ENCODE data around the gene ITPRIP.

The ITPRIP gene

DNA sequence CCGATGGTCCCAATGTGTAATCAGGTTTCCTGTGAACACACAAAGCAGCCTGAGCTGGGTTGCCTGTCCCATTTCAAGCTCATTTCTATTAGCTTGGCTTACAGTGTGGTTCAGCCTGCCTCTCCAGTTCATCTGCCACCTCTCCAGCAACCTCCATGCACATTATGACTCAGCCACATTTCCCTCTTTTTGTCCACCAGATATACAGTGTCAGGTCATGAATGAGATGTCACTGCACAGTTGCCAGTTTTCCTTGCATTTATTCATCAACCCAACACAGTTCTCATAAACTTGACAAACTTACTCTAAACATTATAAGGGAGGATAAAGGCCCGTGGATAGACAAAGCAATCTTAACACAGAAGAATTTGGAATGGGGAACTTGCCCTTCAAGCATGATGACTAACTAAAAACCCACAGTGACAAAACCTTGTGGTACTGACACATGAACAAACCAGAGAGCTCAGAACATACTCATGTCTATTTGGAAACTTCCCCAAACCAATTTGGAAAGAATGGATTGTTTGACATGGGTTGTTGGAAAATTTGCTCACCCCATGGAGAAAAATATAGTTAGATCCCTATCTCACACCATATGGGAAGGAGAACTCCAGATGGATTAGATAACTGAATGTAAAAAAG lies 12.9 kb upstream of the ITPRIP start:
- H3K4me3 ChIP-seq (ENCODE audit: low read depth, low read length) = no peak overlapping the region
- POLR2A ChIA-PET = interaction anchor here (1.1 to 1.4 kb wide), 3 partner anchors 51 to 230 kb away, joined by 3 to 7 read pairs (median 4); no protein-coding TSS in a partner anchor
- no peak for DNase-seq (ENCODE audit: low read depth, low spot score)
- TF ChIP-seq, protein P1, sequence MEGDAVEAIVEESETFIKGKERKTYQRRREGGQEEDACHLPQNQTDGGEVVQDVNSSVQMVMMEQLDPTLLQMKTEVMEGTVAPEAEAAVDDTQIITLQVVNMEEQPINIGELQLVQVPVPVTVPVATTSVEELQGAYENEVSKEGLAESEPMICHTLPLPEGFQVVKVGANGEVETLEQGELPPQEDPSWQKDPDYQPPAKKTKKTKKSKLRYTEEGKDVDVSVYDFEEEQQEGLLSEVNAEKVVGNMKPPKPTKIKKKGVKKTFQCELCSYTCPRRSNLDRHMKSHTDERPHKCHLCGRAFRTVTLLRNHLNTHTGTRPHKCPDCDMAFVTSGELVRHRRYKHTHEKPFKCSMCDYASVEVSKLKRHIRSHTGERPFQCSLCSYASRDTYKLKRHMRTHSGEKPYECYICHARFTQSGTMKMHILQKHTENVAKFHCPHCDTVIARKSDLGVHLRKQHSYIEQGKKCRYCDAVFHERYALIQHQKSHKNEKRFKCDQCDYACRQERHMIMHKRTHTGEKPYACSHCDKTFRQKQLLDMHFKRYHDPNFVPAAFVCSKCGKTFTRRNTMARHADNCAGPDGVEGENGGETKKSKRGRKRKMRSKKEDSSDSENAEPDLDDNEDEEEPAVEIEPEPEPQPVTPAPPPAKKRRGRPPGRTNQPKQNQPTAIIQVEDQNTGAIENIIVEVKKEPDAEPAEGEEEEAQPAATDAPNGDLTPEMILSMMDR (IDR thresholded peaks at IDR 0.05; ENCODE audit: insufficient read depth, low read length, missing control alignments) = no peak
- CTCF ChIA-PET = interaction anchor here (0.9 to 11.5 kb wide), 19 partner anchors 10 to 463 kb away, joined by 3 to 659 read pairs (median 12); partner anchors contain the start of genes GSTO2, ITPRIP and SFR1

DNA sequence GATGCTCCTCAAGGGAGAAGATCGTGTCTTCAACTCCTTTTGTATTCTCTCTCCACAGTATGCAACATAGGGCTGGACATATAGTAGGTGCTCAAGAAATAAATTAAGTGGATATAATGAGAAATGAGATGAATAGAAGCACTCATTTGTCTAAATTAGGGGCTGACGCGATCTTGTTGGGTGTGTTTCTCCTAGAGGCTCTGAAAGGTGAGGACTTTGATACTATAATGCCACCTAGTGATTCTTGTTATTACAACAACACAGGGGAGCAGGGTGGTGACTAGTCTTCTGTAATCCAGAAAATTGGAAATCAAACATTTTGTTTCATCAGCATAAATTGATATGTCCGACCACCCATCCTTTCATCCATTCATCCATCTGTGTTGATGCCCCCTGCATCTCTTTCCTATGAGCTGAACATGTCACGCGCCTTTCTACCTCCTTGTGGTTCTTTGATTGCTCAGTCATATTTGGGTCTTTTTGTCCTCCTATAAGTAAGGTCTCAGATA lies 11.9 kb upstream of the ITPRIP start:
- H3K4me3 ChIP-seq (ENCODE audit: low read depth, low read length) = no peak overlapping the region
- ChIA-PET CTCF (interaction anchor here (0.8 to 11.5 kb wide), 18 partner anchors 9 to 464 kb away, joined by 3 to 659 read pairs (median 13); partner anchors contain the start of genes GSTO2, ITPRIP and SFR1), POLR2A (interaction anchor here (0.6 to 0.7 kb wide), 3 partner anchors 58 to 77 kb away, joined by 3 to 4 read pairs (median 3); no protein-coding TSS in a partner anchor)
- DNase-seq (ENCODE audit: low read depth, low spot score) = no peak
- TF ChIP-seq, protein P1 (IDR thresholded peaks at IDR 0.05; ENCODE audit: insufficient read depth, low read length, missing control alignments) = peak; percentile 37

DNA sequence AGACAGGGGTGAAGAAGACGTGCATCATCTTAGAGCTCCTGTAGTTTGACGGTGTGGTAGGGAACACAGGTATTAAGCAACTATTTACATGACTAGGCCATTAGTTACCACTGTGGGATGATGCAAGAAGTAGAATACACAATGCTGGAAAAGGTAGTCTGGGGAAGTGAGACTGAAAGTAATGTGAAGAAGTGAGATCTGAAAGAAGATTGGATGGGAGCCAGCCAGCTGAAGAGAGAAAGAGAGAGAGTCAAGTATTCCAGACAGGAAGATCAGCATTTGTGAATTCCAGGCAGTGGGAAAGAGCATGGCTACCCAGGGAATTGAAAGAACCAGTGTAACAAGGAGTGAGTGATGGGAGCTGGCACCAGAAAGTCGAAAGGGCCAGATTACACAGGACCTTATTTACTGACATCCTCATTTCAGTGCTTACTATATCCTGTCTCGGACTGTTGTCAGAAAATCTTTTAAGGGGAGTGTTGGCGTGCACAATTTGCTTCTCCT lies 11.4 kb upstream of the ITPRIP start:
- TF ChIP-seq, protein P1 (IDR thresholded peaks at IDR 0.05; ENCODE audit: insufficient read depth, low read length, missing control alignments) = no peak
- H3K4me3 ChIP-seq (ENCODE audit: low read depth, low read length) = no peak overlapping the region
- POLR2A ChIA-PET = interaction anchor here (0.6 to 0.7 kb wide), 2 partner anchors 58 to 76 kb away, joined by 3 to 4 read pairs; no protein-coding TSS in a partner anchor
- DNase-seq (ENCODE audit: low read depth, low spot score) = no peak
- CTCF ChIA-PET = interaction anchor here (1.0 to 11.5 kb wide), 15 partner anchors 8 to 462 kb away, joined by 3 to 659 read pairs (median 18); partner anchors contain the start of genes GSTO2, ITPRIP and SFR1

DNA sequence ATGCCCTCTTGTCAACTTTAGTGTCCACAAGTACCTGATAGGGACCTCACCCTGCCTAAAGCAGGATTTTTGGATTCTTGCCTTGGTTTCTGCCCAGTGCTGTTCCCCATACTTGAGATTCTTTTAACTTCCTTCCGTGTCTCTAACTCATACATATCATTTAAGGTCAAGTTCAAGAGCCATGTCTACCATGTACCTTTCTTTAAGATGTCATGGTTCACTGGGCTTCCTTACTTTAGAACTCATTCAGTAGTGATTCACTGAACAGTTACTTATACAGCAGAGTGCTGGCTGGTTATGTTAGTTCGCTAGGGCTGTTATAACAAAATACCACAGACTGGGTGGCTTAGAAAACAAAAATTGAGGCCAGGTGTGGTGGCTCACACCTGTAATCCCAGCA lies 10.3 kb upstream of the ITPRIP start:
- TF ChIP-seq, protein P1 (IDR thresholded peaks at IDR 0.05; ENCODE audit: insufficient read depth, low read length, missing control alignments) = no peak
- no peak overlapping the region for H3K4me3 ChIP-seq (ENCODE audit: low read depth, low read length)
- ChIA-PET CTCF (interaction anchor here (3.3 to 11.5 kb wide), 7 partner anchors 12 to 73 kb away, joined by 18 to 659 read pairs (median 62); partner anchors contain the start of genes GSTO2 and ITPRIP), POLR2A (no interaction called here)
- no peak for DNase-seq (ENCODE audit: low read depth, low spot score)

DNA sequence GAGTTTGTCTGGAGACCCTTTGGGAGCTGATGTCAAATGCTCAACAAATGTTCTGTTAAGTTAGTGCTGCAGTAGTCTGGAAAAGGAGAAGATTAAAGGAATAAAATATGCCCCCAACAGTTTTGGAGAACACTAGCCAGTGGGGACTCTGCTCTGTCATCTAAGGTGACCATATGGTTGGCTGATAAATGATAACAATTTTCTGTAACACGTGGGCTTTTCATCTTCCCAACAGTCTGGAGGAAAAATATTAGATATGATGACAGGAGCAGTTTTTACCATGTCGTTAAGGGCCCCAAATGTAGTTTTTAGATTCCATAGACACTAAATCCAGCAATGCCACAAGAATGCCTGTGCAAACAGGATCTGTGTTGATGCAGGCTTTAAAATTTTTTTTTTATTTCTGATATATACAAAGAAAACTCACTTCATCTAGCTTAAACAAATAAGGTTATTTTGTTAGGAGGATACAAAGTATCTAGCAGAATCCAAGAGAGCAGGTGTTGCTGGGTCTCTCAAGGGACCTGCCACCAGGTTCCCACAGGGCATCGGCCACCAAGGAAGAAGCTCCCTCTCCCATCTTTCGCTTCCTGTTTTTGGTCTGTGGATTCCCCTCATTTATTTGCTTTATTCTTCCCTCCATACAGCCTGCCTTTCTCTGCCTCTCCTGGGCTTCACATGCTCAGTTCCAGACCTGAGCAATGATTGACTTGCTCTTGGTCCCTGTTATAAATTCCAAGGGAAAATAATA lies 9.2 kb upstream of the ITPRIP start:
- ChIA-PET CTCF (interaction anchor here (1.3 to 11.5 kb wide), 6 partner anchors 11 to 72 kb away, joined by 3 to 659 read pairs (median 70); partner anchors contain the start of genes GSTO2 and ITPRIP), POLR2A (interaction anchor here (1.0 kb wide), 1 partner anchor 18 kb away, joined by 4 read pairs; no protein-coding TSS in a partner anchor)
- H3K4me3 ChIP-seq (ENCODE audit: low read depth, low read length) = no peak overlapping the region
- TF ChIP-seq, protein P1 (IDR thresholded peaks at IDR 0.05; ENCODE audit: insufficient read depth, low read length, missing control alignments) = no peak
- DNase-seq (ENCODE audit: low read depth, low spot score) = no peak
